PC-9 (cell line): ENCODE data around the gene CPED1.

ENCODE experiments used
- CTCF ChIP-seq: fragments of 200-600 bp; sonication (generic); conservative IDR thresholded peaks from 2 replicates; pipeline ENCODE4 v1.6.1; 2017; ENCODE audit warnings: mixed run types, antibody characterized with exemption, mild to moderate bottlenecking, moderate library complexity
- EZH2 ChIP-seq: fragments of 200-600 bp; sonication (generic); IDR thresholded peaks from 2 replicates; pipeline ENCODE4 v1.8.0; 2017; ENCODE audit warnings: antibody characterized with exemption, low read depth

GRCh38 chr7:121030308-121030707 lies 41.8 kb downstream of the CPED1 start:
- TF ChIP-seq CTCF = no peak
- TF ChIP-seq EZH2 = no peak
